Neutrophil (primary cell): ENCODE measurements around the gene CDKN2D.

ENCODE experiments used
- H3K27ac ChIP-seq: fragments of 200-600 bp; sonication (generic); 2 replicates; pipeline ENCODE4 v1.5.1; 2016; ENCODE audit warnings: mild to moderate bottlenecking, moderate library complexity
- H3K27me3 ChIP-seq: fragments of 200-600 bp; sonication (generic); 2 replicates; pipeline ENCODE4 v1.6.0; 2016; ENCODE audit warnings: mild to moderate bottlenecking
- H3K36me3 ChIP-seq: fragments of 200-600 bp; sonication (generic); 2 replicates; pipeline ENCODE4 v1.5.1; 2017
- H3K4me1 ChIP-seq, 2 experiments: fragments of 200-600 bp in 1 of 2; sonication (generic) in 1 of 2; 1 replicate in 1 of 2; 2 replicates in 1 of 2; pipeline versions ENCODE4 v1.5.1 to v1.6.1; 2013 to 2016; ENCODE audit warnings: low read depth in 1 of 2, low read length in 1 of 2, mild to moderate bottlenecking in 1 of 2, moderate library complexity in 1 of 2; ENCODE audit not compliant: control insufficient read depth in 1 of 2, insufficient read depth in 1 of 2
- H3K4me3 ChIP-seq, 2 experiments: fragments of 200-600 bp in 1 of 2; sonication (generic) in 1 of 2; 1 replicate in 1 of 2; 2 replicates in 1 of 2; pipeline ENCODE4 v1.5.1; 2013 to 2016; ENCODE audit warnings: low read depth in 1 of 2, low read length in 1 of 2, mild to moderate bottlenecking in 1 of 2, moderate library complexity in 1 of 2
- H3K9me3 ChIP-seq: fragments of 200-600 bp; sonication (generic); 2 replicates; pipeline ENCODE4 v1.5.1; 2016
- CTCF ChIP-seq: fragments of 200-600 bp; sonication (generic); IDR thresholded peaks from 2 replicates; pipeline ENCODE4 v1.5.1; 2016; ENCODE audit warnings: antibody characterized with exemption

The CDKN2D gene

GRCh38 chr19:10548746-10549276, 20.0 kb downstream of the CDKN2D start:
- Histone ChIP-seq H3K4me1 (peaks cover 14 to 16% of the 10 kb centered on the region in 2 experiments), H3K27ac (no peak overlapping the region), H3K36me3 (peaks cover 73% of the 10 kb centered on the region), H3K9me3 (no peaks in the 10 kb centered on the region), H3K27me3 (no peaks in the 10 kb centered on the region), H3K4me3 (no peak overlapping the region)
- no peak for TF ChIP-seq CTCF

GRCh38 chr19:10546817-10547216, 22.0 kb downstream of the CDKN2D start:
- Histone ChIP-seq H3K4me3 (no peak overlapping the region), H3K9me3 (no peaks in the 10 kb centered on the region), H3K4me1 (peaks cover 18 to 20% of the 10 kb centered on the region in 2 experiments), H3K36me3 (peaks cover 54% of the 10 kb centered on the region), H3K27me3 (no peaks in the 10 kb centered on the region), H3K27ac (no peak overlapping the region)
- no peak for TF ChIP-seq CTCF

- H3K4me1 ChIP-seq, result peaks cover 18 to 20% of the 10 kb centered on the region in 2 experiments
- peaks cover 34% of the 10 kb centered on the region for H3K36me3 ChIP-seq
- TF ChIP-seq CTCF, result no peak
- peaks cover 8% of the 10 kb centered on the region for H3K27me3 ChIP-seq
- H3K4me3 ChIP-seq, result peak overlapping the region; percentile 82 to 91
- peak overlapping the region; percentile 83 for H3K27ac ChIP-seq
- H3K9me3 ChIP-seq, result no peaks in the 10 kb centered on the region
Observed at GRCh38 chr19:10544753-10545251, 24.0 kb downstream of the CDKN2D start.

- peaks cover 10% of the 10 kb centered on the region for H3K27me3 ChIP-seq
Observed at GRCh38 chr19:10544242-10544752, 24.5 kb downstream of the CDKN2D start.

GRCh38 chr19:10543420-10544241, 25.1 kb downstream of the CDKN2D start, which contains the start of gene ATG4D:
ATG4D (plus strand) TSS chr19:10543904; CDS start chr19:10544091, 187 bp downstream.
- H3K4me1 ChIP-seq, result peaks cover 22 to 26% of the 10 kb centered on the region in 2 experiments
- peaks cover 17% of the 10 kb centered on the region for H3K27me3 ChIP-seq
- TF ChIP-seq CTCF, result peak; percentile 37
- peaks cover 23% of the 10 kb centered on the region for H3K36me3 ChIP-seq
- no peaks in the 10 kb centered on the region for H3K9me3 ChIP-seq
- peak within 1 kb of the TSS; percentile 82 to 91 for H3K4me3 ChIP-seq
- peak within 1 kb of the TSS; percentile 83 for H3K27ac ChIP-seq

More at GRCh38 chr19:10544242-10544752, 24.5 kb downstream of the CDKN2D start:
- H3K9me3 ChIP-seq, result no peaks in the 10 kb centered on the region
- H3K4me3 ChIP-seq, result peak overlapping the region; percentile 82 to 91
- peak overlapping the region; percentile 83 for H3K27ac ChIP-seq
- H3K4me1 ChIP-seq, result peaks cover 18 to 21% of the 10 kb centered on the region in 2 experiments
- H3K36me3 ChIP-seq, result peaks cover 29% of the 10 kb centered on the region
- no peak for TF ChIP-seq CTCF
